ENCODE results near the gene ZNF714.

The ZNF714 gene

DNA sequence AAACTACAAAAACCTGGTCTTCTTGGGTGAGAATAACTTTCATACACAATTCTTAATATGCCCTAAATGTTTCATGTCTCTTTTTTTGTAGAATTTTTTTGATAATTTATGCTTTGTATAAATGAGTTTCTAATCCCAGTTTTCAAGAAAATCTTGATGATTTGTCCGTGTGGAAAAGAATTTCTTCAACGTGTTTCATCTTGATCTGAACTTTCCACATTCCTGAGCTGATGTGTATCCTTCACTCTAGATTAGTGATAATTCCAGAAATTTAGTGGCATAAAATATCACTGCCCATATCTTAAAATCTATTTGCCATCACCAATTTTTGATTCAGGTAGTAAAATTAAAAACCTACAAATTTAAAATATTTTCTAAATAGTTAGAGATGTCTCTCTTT lies 84.4 kb downstream of the ZNF714 start:
- no peak for ATAC-seq
- TF ChIP-seq, protein P1, sequence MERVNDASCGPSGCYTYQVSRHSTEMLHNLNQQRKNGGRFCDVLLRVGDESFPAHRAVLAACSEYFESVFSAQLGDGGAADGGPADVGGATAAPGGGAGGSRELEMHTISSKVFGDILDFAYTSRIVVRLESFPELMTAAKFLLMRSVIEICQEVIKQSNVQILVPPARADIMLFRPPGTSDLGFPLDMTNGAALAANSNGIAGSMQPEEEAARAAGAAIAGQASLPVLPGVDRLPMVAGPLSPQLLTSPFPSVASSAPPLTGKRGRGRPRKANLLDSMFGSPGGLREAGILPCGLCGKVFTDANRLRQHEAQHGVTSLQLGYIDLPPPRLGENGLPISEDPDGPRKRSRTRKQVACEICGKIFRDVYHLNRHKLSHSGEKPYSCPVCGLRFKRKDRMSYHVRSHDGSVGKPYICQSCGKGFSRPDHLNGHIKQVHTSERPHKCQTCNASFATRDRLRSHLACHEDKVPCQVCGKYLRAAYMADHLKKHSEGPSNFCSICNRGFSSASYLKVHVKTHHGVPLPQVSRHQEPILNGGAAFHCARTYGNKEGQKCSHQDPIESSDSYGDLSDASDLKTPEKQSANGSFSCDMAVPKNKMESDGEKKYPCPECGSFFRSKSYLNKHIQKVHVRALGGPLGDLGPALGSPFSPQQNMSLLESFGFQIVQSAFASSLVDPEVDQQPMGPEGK (CRISPR knock-in tag; IDR thresholded peaks at IDR 0.05; ENCODE audit: borderline replicate concordance) = no peak
- TF ChIP-seq OSR1 (CRISPR knock-in tag; IDR thresholded peaks at IDR 0.05) = no peak
- no peak for TF ChIP-seq ESRRG (CRISPR knock-in tag; IDR thresholded peaks at IDR 0.05)
- TF ChIP-seq RARB (CRISPR knock-in tag; IDR thresholded peaks at IDR 0.05) = no peak
- TF ChIP-seq, protein P2, sequence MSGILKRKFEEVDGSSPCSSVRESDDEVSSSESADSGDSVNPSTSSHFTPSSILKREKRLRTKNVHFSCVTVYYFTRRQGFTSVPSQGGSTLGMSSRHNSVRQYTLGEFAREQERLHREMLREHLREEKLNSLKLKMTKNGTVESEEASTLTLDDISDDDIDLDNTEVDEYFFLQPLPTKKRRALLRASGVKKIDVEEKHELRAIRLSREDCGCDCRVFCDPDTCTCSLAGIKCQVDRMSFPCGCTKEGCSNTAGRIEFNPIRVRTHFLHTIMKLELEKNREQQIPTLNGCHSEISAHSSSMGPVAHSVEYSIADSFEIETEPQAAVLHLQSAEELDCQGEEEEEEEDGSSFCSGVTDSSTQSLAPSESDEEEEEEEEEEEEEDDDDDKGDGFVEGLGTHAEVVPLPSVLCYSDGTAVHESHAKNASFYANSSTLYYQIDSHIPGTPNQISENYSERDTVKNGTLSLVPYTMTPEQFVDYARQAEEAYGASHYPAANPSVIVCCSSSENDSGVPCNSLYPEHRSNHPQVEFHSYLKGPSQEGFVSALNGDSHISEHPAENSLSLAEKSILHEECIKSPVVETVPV (CRISPR knock-in tag; IDR thresholded peaks at IDR 0.05) = no peak
- TF ChIP-seq ARNTL (CRISPR knock-in tag; IDR thresholded peaks at IDR 0.05; ENCODE audit: borderline replicate concordance, low read depth) = no peak
- TF ChIP-seq, protein P3, sequence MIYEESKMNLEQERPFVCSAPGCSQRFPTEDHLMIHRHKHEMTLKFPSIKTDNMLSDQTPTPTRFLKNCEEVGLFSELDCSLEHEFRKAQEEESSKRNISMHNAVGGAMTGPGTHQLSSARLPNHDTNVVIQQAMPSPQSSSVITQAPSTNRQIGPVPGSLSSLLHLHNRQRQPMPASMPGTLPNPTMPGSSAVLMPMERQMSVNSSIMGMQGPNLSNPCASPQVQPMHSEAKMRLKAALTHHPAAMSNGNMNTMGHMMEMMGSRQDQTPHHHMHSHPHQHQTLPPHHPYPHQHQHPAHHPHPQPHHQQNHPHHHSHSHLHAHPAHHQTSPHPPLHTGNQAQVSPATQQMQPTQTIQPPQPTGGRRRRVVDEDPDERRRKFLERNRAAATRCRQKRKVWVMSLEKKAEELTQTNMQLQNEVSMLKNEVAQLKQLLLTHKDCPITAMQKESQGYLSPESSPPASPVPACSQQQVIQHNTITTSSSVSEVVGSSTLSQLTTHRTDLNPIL (CRISPR knock-in tag; IDR thresholded peaks at IDR 0.05; ENCODE audit: low read depth) = no peak
- TF ChIP-seq, protein P4, sequence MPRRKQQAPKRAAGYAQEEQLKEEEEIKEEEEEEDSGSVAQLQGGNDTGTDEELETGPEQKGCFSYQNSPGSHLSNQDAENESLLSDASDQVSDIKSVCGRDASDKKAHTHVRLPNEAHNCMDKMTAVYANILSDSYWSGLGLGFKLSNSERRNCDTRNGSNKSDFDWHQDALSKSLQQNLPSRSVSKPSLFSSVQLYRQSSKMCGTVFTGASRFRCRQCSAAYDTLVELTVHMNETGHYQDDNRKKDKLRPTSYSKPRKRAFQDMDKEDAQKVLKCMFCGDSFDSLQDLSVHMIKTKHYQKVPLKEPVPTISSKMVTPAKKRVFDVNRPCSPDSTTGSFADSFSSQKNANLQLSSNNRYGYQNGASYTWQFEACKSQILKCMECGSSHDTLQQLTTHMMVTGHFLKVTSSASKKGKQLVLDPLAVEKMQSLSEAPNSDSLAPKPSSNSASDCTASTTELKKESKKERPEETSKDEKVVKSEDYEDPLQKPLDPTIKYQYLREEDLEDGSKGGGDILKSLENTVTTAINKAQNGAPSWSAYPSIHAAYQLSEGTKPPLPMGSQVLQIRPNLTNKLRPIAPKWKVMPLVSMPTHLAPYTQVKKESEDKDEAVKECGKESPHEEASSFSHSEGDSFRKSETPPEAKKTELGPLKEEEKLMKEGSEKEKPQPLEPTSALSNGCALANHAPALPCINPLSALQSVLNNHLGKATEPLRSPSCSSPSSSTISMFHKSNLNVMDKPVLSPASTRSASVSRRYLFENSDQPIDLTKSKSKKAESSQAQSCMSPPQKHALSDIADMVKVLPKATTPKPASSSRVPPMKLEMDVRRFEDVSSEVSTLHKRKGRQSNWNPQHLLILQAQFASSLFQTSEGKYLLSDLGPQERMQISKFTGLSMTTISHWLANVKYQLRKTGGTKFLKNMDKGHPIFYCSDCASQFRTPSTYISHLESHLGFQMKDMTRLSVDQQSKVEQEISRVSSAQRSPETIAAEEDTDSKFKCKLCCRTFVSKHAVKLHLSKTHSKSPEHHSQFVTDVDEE (CRISPR knock-in tag; IDR thresholded peaks at IDR 0.05) = no peak
- no peak for TF ChIP-seq ZC3H10 (CRISPR knock-in tag; IDR thresholded peaks at IDR 0.05)
- TF ChIP-seq ZFP30 (CRISPR knock-in tag; IDR thresholded peaks at IDR 0.05) = no peak
- no peak for TF ChIP-seq TOX (CRISPR knock-in tag; IDR thresholded peaks at IDR 0.05; ENCODE audit: borderline replicate concordance)
- no peak for TF ChIP-seq PPARA (CRISPR knock-in tag; IDR thresholded peaks at IDR 0.05; ENCODE audit: borderline replicate concordance)
- TF ChIP-seq ISL1 (CRISPR knock-in tag; IDR thresholded peaks at IDR 0.05) = no peak
- no peak for TF ChIP-seq BACH2 (CRISPR knock-in tag; IDR thresholded peaks at IDR 0.05; ENCODE audit: borderline replicate concordance)
- no peak for TF ChIP-seq ZFP3 (CRISPR knock-in tag; IDR thresholded peaks at IDR 0.05)
- TF ChIP-seq SNAI2 (CRISPR knock-in tag; IDR thresholded peaks at IDR 0.05) = no peak
- TF ChIP-seq GLIS3 (CRISPR knock-in tag; IDR thresholded peaks at IDR 0.05) = no peak
- TF ChIP-seq TCF4 (CRISPR knock-in tag; IDR thresholded peaks at IDR 0.05; ENCODE audit: borderline replicate concordance) = no peak
- TF ChIP-seq ZNF8 (CRISPR knock-in tag; IDR thresholded peaks at IDR 0.05) = no peak
